ENCODE measurements around the gene PODXL. TPM values are rescaled to one million over a fixed set of nuclear protein-coding genes. Genes with fewer than 3 reads are reported as not detected.

PODXL gene
- total RNA-seq, 4 donors from 2014 or later = 24.5 to 40.3 (median 31.3) TPM

GRCh38 chr7:131591687-131592319 lies 35.4 kb upstream of the PODXL start:
- intact Hi-C loops (cut with DNase I) = no loop called here
- Histone ChIP-seq H3K36me3 (no peaks in the 10 kb centered on the region), H3K4me1 (peaks cover 0 to 2% (median 0%) of the 10 kb centered on the region in 4 donors), H3K9me3 (no peaks in the 10 kb centered on the region), H3K27me3 (no peaks in the 10 kb centered on the region), H3K27ac (replicated peaks in 1 of 4) (no peak overlapping the region), H3K4me3 (no peak overlapping the region)
- no peak for DNase-seq (ENCODE audit: extremely low spot score)
- 64% methylated on average over 9 of the region's 10 CpGs for WGBS
- TF ChIP-seq POLR2A (IDR thresholded peaks at IDR 0.05; ENCODE audit: low read depth) (no peak), EP300 (IDR thresholded peaks at IDR 0.05) (no peak), CTCF (IDR thresholded peaks at IDR 0.05) (no peak), POLR2AphosphoS5 (IDR thresholded peaks at IDR 0.05) (no peak)

- Histone ChIP-seq H3K4me1 (peaks cover 0 to 7% (median 0%) of the 10 kb centered on the region in 4 donors), H3K4me3 (no peak overlapping the region), H3K27me3 (no peaks in the 10 kb centered on the region), H3K27ac (replicated peaks in 1 of 4) (no peak overlapping the region), H3K9me3 (no peaks in the 10 kb centered on the region), H3K36me3 (no peaks in the 10 kb centered on the region)
- TF ChIP-seq POLR2AphosphoS5 (IDR thresholded peaks at IDR 0.05) = no peak
- no peak for TF ChIP-seq CTCF (IDR thresholded peaks at IDR 0.05)
- TF ChIP-seq POLR2A (IDR thresholded peaks at IDR 0.05; ENCODE audit: low read depth) = no peak
- TF ChIP-seq EP300 (IDR thresholded peaks at IDR 0.05) = no peak
- DNase-seq (ENCODE audit: extremely low spot score) = no peak
- intact Hi-C loops (cut with DNase I) = no loop called here
- 92% methylated on average over 9 of the region's 9 CpGs for WGBS
These were observed 31.0 kb upstream of the PODXL start for GRCh38 chr7:131587315-131587923.

- no peak overlapping the region for H3K4me3 ChIP-seq
- H3K9me3 ChIP-seq = no peaks in the 10 kb centered on the region
- H3K27me3 ChIP-seq = no peaks in the 10 kb centered on the region
- intact Hi-C loops (cut with DNase I) = no loop called here
- DNase-seq (ENCODE audit: extremely low spot score) = no peak
- WGBS = 78% methylated on average over 3 of the region's 3 CpGs
- H3K27ac ChIP-seq (replicated peaks in 1 of 4) = no peak overlapping the region
- H3K4me1 ChIP-seq = peaks cover 3 to 11% (median 4%) of the 10 kb centered on the region in 4 donors
- TF ChIP-seq POLR2AphosphoS5 (IDR thresholded peaks at IDR 0.05) (no peak), EP300 (IDR thresholded peaks at IDR 0.05) (no peak), POLR2A (IDR thresholded peaks at IDR 0.05; ENCODE audit: low read depth) (no peak), CTCF (IDR thresholded peaks at IDR 0.05) (no peak)
- no peaks in the 10 kb centered on the region for H3K36me3 ChIP-seq
These were observed 30.3 kb upstream of the PODXL start for GRCh38 chr7:131586759-131587158.

GRCh38 chr7:131586259-131586658 lies 29.8 kb upstream of the PODXL start:
- H3K36me3 ChIP-seq = no peaks in the 10 kb centered on the region
- TF ChIP-seq POLR2AphosphoS5 (IDR thresholded peaks at IDR 0.05) (no peak), EP300 (IDR thresholded peaks at IDR 0.05) (no peak), CTCF (IDR thresholded peaks at IDR 0.05) (no peak), POLR2A (IDR thresholded peaks at IDR 0.05; ENCODE audit: low read depth) (no peak)
- H3K9me3 ChIP-seq = no peaks in the 10 kb centered on the region
- 63% methylated on average over 4 of the region's 5 CpGs for WGBS
- DNase-seq (ENCODE audit: extremely low spot score) = no peak
- no peak overlapping the region for H3K4me3 ChIP-seq
- intact Hi-C loops (cut with DNase I) = no loop called here
- peaks cover 8 to 15% (median 9%) of the 10 kb centered on the region in 4 donors for H3K4me1 ChIP-seq
- H3K27ac ChIP-seq (replicated peaks in 1 of 4) = no peak overlapping the region
- no peaks in the 10 kb centered on the region for H3K27me3 ChIP-seq

Measured in esophagus muscularis mucosa (tissue), 4 donors.